ENCODE measurements around the gene MAL.

MAL gene

GRCh38 chr2:94997981-94998930 is 27.3 kb upstream of the MAL start:
- DNase-seq, result no peak

- DNase-seq, result no peak
These were observed 26.1 kb upstream of the MAL start for GRCh38 chr2:94999431-94999883.

GRCh38 chr2:95001051-95001562 is 24.4 kb upstream of the MAL start:
- DNase-seq, result no peak

GRCh38 chr2:95001701-95002100 is 23.8 kb upstream of the MAL start:
- DNase-seq, result no peak

DNA sequence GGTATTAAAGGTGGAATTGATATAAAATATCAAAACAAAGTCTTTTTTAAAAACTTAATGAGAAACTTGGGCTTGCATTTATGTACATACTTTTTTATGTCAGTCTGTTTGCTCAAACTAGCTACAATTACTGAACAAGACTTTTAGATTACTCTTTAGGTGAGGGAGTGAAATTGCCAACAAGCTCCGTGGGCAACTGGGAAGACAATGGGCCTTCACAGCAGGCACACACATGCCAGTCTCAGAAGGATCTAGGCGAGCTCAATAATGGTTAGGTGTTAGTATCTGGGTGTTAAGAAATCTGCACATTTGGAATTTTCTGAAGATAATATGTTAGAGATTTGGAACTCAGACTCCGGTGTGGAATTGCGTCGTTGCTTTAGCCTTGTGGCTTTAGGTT is 23.0 kb upstream of the MAL start:
- no peak for DNase-seq

GRCh38 chr2:95004287-95004686 is 21.2 kb upstream of the MAL start:
- DNase-seq, result no peak

GRCh38 chr2:95004711-95005110 is 20.8 kb upstream of the MAL start:
- DNase-seq, result no peak

DNA sequence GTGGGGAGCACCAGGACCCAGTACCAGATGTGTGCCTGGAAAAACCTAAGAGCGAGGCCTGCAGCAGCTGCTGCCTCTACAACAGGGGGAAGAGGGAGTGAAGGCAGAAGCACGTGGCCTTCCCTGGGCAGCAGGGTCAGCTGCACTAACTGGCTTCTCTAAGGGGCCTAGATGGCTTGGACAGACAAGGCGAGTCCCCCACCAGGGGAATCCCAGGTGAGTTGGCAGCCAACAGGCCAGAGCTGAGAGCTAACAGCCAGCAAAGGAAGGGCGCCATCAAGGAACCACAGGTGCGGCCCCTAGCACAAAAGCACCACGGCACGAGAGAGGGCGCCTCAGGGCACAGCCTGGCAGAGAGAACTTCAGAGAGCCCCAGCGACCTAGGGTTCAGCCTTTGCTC is 19.8 kb upstream of the MAL start:
- no peak for DNase-seq

DNA sequence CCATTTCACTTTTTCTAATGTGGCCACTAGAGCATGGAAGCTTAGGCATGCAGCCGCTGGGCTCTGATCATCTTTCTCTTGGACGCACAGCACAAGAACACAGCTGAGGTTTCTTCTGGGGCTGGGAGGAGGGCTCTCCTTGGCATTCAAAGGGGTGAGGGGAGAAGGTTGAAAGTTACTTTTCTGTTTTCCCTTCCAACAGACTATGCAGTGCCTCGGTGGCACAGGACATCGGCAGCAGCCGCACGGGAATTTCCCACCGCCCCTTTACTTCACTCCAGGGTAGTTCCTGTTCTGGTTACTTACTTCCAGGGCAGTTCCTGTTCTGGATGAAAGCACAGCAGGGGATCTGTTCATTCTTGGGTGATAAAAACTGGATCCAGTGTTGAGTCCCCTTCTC is 18.9 kb upstream of the MAL start:
- DNase-seq, result no peak

DNA sequence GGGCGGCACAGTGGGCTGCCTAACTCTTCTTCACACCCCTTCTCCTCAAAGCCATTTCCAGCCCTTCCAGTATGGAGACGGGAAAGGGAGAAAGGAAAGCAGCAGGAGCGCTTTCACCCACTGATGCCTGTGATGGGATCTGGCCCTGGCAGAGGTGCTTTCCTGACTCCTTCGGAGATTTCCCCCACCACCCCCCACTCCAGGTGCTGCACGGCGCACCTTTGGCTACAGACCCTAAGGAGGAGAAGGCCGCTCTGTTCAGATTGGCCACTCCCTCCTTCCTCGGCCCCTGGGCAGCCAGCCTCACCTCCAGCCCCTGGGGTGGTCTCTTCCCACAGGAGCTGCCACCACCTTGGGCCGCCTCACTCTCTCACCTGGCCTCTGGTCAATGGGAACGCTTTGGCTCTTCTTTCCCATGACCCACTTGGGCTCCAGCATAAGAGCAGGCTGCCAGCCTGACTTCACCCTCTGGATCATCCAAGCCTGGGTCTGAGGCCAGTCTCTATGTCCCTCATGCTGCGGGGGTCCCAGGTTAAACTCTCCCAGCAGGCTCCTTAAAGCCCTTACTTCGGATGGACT is 18.4 kb upstream of the MAL start:
- no peak for DNase-seq

GRCh38 chr2:95007822-95008221 is 17.7 kb upstream of the MAL start:
- no peak for DNase-seq

- DNase-seq, result no peak
These were observed 17.2 kb upstream of the MAL start for GRCh38 chr2:95008306-95008705.

- no peak for DNase-seq
These were observed 16.5 kb upstream of the MAL start for GRCh38 chr2:95008996-95009395.

DNA sequence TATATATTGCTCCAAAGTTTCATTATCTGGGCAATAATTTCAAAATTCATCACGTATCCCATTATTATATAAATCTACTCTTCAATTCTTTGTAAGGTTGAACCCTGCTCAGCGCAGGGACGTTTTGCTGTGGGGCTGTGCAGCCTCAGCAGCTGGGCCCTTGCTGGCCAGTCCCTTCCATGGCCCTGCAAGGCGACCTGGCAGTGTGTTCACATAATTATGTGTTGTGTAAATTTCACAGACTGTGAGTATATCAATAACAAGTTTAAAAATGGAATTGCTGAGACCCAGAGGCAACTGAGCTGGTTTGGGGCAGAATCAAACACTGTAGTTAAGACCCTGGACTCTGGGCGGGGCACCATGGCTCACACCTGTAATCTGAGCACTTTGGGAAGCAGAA is 16.1 kb upstream of the MAL start:
- no peak for DNase-seq

- DNase-seq, result no peak
These were observed 15.4 kb upstream of the MAL start for GRCh38 chr2:95010126-95010525.

- no peak for DNase-seq
These were observed 14.8 kb upstream of the MAL start for GRCh38 chr2:95010718-95011117.

GRCh38 chr2:95012881-95013550 is 12.5 kb upstream of the MAL start:
- DNase-seq, result no peak

GRCh38 chr2:95013726-95014125 is 11.8 kb upstream of the MAL start:
- no peak for DNase-seq

DNA sequence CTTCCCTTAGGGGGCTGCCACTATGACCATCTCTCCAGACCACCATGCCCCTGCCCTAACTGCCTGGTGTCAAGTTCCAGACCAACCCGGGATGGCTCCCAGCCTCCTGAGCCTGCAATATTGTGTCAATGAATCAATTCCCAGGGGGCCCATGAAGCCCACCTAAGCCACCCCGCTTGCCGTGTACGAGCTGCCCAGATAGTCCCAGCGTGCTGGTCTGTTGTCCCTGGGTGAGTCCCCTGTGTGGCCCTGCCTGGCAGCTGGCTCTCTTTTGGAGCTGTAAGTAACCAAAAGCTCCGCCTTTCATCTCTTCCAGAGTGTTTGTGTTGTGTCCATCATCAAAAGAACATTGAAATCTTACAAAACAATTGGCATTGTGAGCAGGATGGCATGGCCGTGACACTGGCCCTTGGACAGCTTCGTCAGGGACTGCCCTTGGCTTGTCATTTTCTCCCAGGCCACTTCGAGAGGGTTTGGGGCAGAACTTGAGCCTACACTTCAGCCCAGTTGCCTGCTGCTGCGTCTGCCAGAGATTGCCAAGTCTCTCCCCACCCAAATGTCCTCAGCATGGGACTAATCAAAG is 11.3 kb upstream of the MAL start:
- DNase-seq, result no peak

DNA sequence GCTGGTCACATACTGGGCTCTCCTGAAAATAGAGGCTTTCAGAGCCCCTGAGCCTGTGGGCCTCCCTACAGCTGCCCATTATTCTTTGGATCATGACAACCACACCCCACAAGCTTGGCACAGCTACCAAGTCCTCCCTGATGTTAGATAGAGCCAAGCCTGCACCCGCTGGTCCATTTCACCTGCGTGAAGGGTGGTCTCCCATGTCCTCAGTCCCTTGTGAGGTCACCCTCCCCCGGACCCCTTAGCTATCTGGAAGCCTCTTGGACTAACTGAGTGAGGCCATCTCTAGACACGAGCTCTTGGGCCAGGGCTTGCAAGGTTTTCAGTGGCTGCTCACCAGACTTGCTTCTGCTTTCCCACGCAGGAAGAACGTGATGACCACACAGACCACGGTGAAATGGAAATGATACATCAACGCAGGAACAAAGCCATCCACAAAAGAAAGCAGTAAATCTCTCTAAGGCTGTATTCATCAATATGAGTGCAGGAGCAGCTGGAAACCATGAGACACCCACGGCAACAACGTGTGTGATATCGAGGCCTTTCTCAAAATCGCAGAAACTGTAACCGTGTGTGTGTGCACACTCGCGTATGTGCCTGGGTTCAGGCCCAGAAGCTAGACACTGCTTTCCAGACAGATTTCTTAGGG is 10.1 kb upstream of the MAL start:
- peak; percentile 17 for DNase-seq

DNA sequence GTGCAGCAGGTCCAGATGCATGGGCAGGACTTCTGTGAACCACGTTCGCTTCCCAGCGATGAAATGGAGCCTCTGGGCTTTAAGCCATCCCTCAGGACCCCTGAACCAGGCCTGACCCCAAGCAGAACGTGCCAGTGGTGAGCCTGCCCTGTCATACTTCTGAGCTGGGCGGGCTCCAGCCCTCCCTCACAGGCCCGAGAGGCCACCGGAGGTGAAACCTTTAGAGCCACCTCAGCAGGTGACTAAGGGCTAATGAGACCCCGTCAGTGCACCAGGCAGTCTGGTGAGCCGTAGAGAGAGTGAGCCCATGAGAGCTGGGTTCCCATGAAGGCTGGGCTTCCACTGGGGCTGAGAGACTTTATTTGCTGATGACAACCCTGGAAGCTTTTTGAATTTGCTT is 8.9 kb upstream of the MAL start:
- no peak for DNase-seq

GRCh38 chr2:95017071-95017501 is 8.4 kb upstream of the MAL start:
- no peak for DNase-seq

DNA sequence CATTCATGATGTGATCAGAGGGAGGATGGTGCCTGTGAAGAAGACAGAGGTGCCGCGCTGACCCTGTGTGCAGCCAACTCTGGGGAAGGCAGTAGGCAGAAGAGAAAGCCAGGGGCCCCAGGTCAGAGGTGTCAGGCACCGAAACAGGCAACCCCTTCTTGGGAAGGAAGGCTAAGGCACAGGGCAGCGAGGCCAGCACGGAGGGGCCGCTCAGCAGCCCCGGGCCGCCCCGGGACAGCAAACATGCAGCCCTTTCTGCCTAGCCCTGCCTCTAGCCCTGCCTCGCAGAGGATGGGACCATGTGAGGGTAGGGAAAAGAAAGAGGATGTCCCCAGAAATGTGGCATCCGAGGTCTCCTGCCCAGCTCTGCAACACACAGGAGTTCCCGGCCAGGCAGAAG is 7.7 kb upstream of the MAL start:
- DNase-seq, result no peak

All from activated CD4-positive, alpha-beta T cell treated with anti-CD3 and anti-CD28 coated beads, Interleukin-10, Interleukin-2, amounts not matched to agents 100 ng/mL and 50 ng/mL, durations not matched to agents 16 hours and 8 hours (primary cell).